SJCRH30 (cell line): ENCODE data around the gene IL1RAPL1. TPM values are rescaled to one million over a fixed set of nuclear protein-coding genes. Genes with fewer than 3 reads are reported as not detected.

Experiments used
- DNase-seq, 2 experiments: peaks; one replicate each; pipeline ENCODE4 v3.0.0-alpha.2; 2015 to 2020
- H3K27ac ChIP-seq: fragments of 250-450 bp; sonication (Bioruptor Pico); 2 replicates; pipeline ENCODE4 v1.5.1; 2020; ENCODE audit warnings: mild to moderate bottlenecking, moderate library complexity
- H3K27me3 ChIP-seq: fragments of 250-450 bp; sonication (Bioruptor Pico); 2 replicates; pipeline ENCODE4 v1.5.1; 2020; ENCODE audit warnings: mild to moderate bottlenecking, moderate library complexity
- H3K36me3 ChIP-seq: fragments of 250-450 bp; sonication (Bioruptor Pico); 2 replicates; pipeline ENCODE4 v1.5.1; 2020; ENCODE audit warnings: mild to moderate bottlenecking, moderate library complexity
- H3K4me1 ChIP-seq: fragments of 250-450 bp; sonication (Bioruptor Pico); 2 replicates; pipeline ENCODE4 v1.5.1; 2020; ENCODE audit warnings: mild to moderate bottlenecking, moderate library complexity
- H3K4me3 ChIP-seq: fragments of 250-450 bp; sonication (Bioruptor Pico); 2 replicates; pipeline ENCODE4 v1.5.1; 2020; ENCODE audit warnings: mild to moderate bottlenecking, moderate library complexity
- H3K9me3 ChIP-seq: fragments of 250-450 bp; sonication (Bioruptor Pico); replicated peaks from 2 replicates; pipeline ENCODE4 v1.5.1; 2020; ENCODE audit warnings: mild to moderate bottlenecking, moderate library complexity
- total RNA-seq: library from RNA; depleted of rRNA; stranded (reverse); fragments of >200 nt; shearing (Covaris generic); gene quantifications from 2 replicates; pipeline ENCODE4 v1.2.3, GENCODE V29; 2014

IL1RAPL1 gene
- total RNA-seq, 1 experiment from 2014 or later = not detected

GRCh38 chrX:29491659-29492058 is 904.4 kb downstream of the IL1RAPL1 start:
- Histone ChIP-seq H3K36me3 (no peaks in the 10 kb centered on the region), H3K9me3 (no peaks in the 10 kb centered on the region), H3K4me3 (no peak overlapping the region), H3K27me3 (no peaks in the 10 kb centered on the region), H3K4me1 (no peaks in the 10 kb centered on the region), H3K27ac (no peak overlapping the region)
- DNase-seq = no peak

GRCh38 chrX:29496636-29497180 is 909.5 kb downstream of the IL1RAPL1 start:
- Histone ChIP-seq H3K36me3 (no peaks in the 10 kb centered on the region), H3K27me3 (no peaks in the 10 kb centered on the region), H3K4me3 (no peak overlapping the region), H3K9me3 (no peaks in the 10 kb centered on the region), H3K4me1 (no peaks in the 10 kb centered on the region), H3K27ac (no peak overlapping the region)
- DNase-seq = no peak

GRCh38 chrX:29506729-29507128 is 919.5 kb downstream of the IL1RAPL1 start:
- H3K36me3 ChIP-seq = no peaks in the 10 kb centered on the region

GRCh38 chrX:29518100-29518499 is 930.9 kb downstream of the IL1RAPL1 start:
- no peak overlapping the region for H3K4me3 ChIP-seq
- H3K36me3 ChIP-seq = no peaks in the 10 kb centered on the region
- no peak overlapping the region for H3K27ac ChIP-seq

More at GRCh38 chrX:29506729-29507128, 919.5 kb downstream of the IL1RAPL1 start:
- H3K27ac ChIP-seq = no peak overlapping the region
- H3K4me3 ChIP-seq = no peak overlapping the region
- H3K4me1 ChIP-seq = no peaks in the 10 kb centered on the region
- DNase-seq = no peak
- H3K27me3 ChIP-seq = no peaks in the 10 kb centered on the region
- no peaks in the 10 kb centered on the region for H3K9me3 ChIP-seq

GRCh38 chrX:29528281-29528680 is 941.0 kb downstream of the IL1RAPL1 start:
- H3K4me3 ChIP-seq = no peak overlapping the region
- no peak for DNase-seq
- no peaks in the 10 kb centered on the region for H3K27me3 ChIP-seq
- H3K36me3 ChIP-seq = no peaks in the 10 kb centered on the region
- H3K27ac ChIP-seq = no peak overlapping the region
- H3K9me3 ChIP-seq = no peaks in the 10 kb centered on the region
- H3K4me1 ChIP-seq = no peaks in the 10 kb centered on the region

More at GRCh38 chrX:29518100-29518499, 930.9 kb downstream of the IL1RAPL1 start:
- no peak for DNase-seq
- no peaks in the 10 kb centered on the region for H3K27me3 ChIP-seq
- H3K9me3 ChIP-seq = no peaks in the 10 kb centered on the region
- H3K4me1 ChIP-seq = no peaks in the 10 kb centered on the region

- no peak overlapping the region for H3K27ac ChIP-seq
- H3K36me3 ChIP-seq = no peaks in the 10 kb centered on the region
- H3K9me3 ChIP-seq = no peaks in the 10 kb centered on the region
- no peak overlapping the region for H3K4me3 ChIP-seq
- no peak for DNase-seq
- no peaks in the 10 kb centered on the region for H3K4me1 ChIP-seq
- no peaks in the 10 kb centered on the region for H3K27me3 ChIP-seq
Measured at GRCh38 chrX:29530501-29530900, 943.3 kb downstream of the IL1RAPL1 start.

GRCh38 chrX:29531336-29531735 is 944.1 kb downstream of the IL1RAPL1 start:
- no peak for DNase-seq
- Histone ChIP-seq H3K9me3 (no peaks in the 10 kb centered on the region), H3K4me1 (no peaks in the 10 kb centered on the region), H3K4me3 (no peak overlapping the region), H3K27ac (no peak overlapping the region), H3K27me3 (no peaks in the 10 kb centered on the region), H3K36me3 (no peaks in the 10 kb centered on the region)

- no peak overlapping the region for H3K27ac ChIP-seq
- no peak for DNase-seq
Measured at GRCh38 chrX:29535212-29536162, 948.2 kb downstream of the IL1RAPL1 start.

GRCh38 chrX:29541038-29541437 is 953.8 kb downstream of the IL1RAPL1 start:
- DNase-seq = no peak
- Histone ChIP-seq H3K27ac (no peak overlapping the region), H3K4me3 (no peak overlapping the region), H3K4me1 (no peaks in the 10 kb centered on the region), H3K9me3 (no peaks in the 10 kb centered on the region), H3K27me3 (no peaks in the 10 kb centered on the region), H3K36me3 (no peaks in the 10 kb centered on the region)

More at GRCh38 chrX:29535212-29536162, 948.2 kb downstream of the IL1RAPL1 start:
- Histone ChIP-seq H3K27me3 (no peaks in the 10 kb centered on the region), H3K4me3 (no peak overlapping the region), H3K36me3 (no peaks in the 10 kb centered on the region), H3K9me3 (no peaks in the 10 kb centered on the region), H3K4me1 (no peaks in the 10 kb centered on the region)

- H3K27ac ChIP-seq = no peak overlapping the region
- no peaks in the 10 kb centered on the region for H3K36me3 ChIP-seq
- H3K9me3 ChIP-seq = no peaks in the 10 kb centered on the region
- no peak overlapping the region for H3K4me3 ChIP-seq
- DNase-seq = no peak
- no peaks in the 10 kb centered on the region for H3K4me1 ChIP-seq
- H3K27me3 ChIP-seq = no peaks in the 10 kb centered on the region
Measured at GRCh38 chrX:29542152-29542551, 954.9 kb downstream of the IL1RAPL1 start.

GRCh38 chrX:29545878-29546277 is 958.6 kb downstream of the IL1RAPL1 start:
- H3K4me3 ChIP-seq = no peak overlapping the region
- no peaks in the 10 kb centered on the region for H3K9me3 ChIP-seq
- H3K27me3 ChIP-seq = no peaks in the 10 kb centered on the region
- no peaks in the 10 kb centered on the region for H3K4me1 ChIP-seq
- no peak overlapping the region for H3K27ac ChIP-seq
- no peaks in the 10 kb centered on the region for H3K36me3 ChIP-seq
- DNase-seq = no peak

- Histone ChIP-seq H3K4me3 (no peak overlapping the region), H3K36me3 (no peaks in the 10 kb centered on the region), H3K27me3 (no peaks in the 10 kb centered on the region), H3K9me3 (no peaks in the 10 kb centered on the region), H3K27ac (no peak overlapping the region), H3K4me1 (no peaks in the 10 kb centered on the region)
- DNase-seq = no peak
Measured at GRCh38 chrX:29547877-29548276, 960.6 kb downstream of the IL1RAPL1 start.

GRCh38 chrX:29553542-29553941 is 966.3 kb downstream of the IL1RAPL1 start:
- H3K4me1 ChIP-seq = no peaks in the 10 kb centered on the region
- no peaks in the 10 kb centered on the region for H3K27me3 ChIP-seq
- H3K4me3 ChIP-seq = no peak overlapping the region
- no peaks in the 10 kb centered on the region for H3K36me3 ChIP-seq
- no peaks in the 10 kb centered on the region for H3K9me3 ChIP-seq
- no peak overlapping the region for H3K27ac ChIP-seq
- no peak for DNase-seq

- no peaks in the 10 kb centered on the region for H3K4me1 ChIP-seq
- no peak for DNase-seq
- no peaks in the 10 kb centered on the region for H3K9me3 ChIP-seq
- no peak overlapping the region for H3K4me3 ChIP-seq
- H3K27me3 ChIP-seq = no peaks in the 10 kb centered on the region
- no peak overlapping the region for H3K27ac ChIP-seq
- H3K36me3 ChIP-seq = no peaks in the 10 kb centered on the region
Measured at GRCh38 chrX:29555465-29556091, 968.3 kb downstream of the IL1RAPL1 start.

GRCh38 chrX:29560065-29560464 is 972.8 kb downstream of the IL1RAPL1 start:
- no peaks in the 10 kb centered on the region for H3K9me3 ChIP-seq
- no peak overlapping the region for H3K4me3 ChIP-seq
- H3K27me3 ChIP-seq = no peaks in the 10 kb centered on the region
- no peak overlapping the region for H3K27ac ChIP-seq
- no peaks in the 10 kb centered on the region for H3K4me1 ChIP-seq
- no peaks in the 10 kb centered on the region for H3K36me3 ChIP-seq
- no peak for DNase-seq
